HepG2 (cell line): ENCODE results near the gene CTBP1. TPM values are rescaled to one million over a fixed set of nuclear protein-coding genes. Genes with fewer than 3 reads are reported as not detected.

Experiments
- ATAC-seq: fragments of 200-7000 bp; cut with Tn5 transposase; 3 replicates; pipeline ENCODE4 v1.9.1; 2020; ENCODE audit warnings: mild to moderate bottlenecking, moderate library complexity
- BruUV-seq: library from RNA; stranded (reverse); fragments of 400-500 nt; replicated peaks from 2 replicates; lab custom pipeline; 2021; lab: Mats Ljungman, UMichigan
- CTCF ChIA-PET: fragments of 300-600 bp; formaldehyde crosslinking; extraction: SDS; loops from one replicate; lab custom pipeline; 2021; ENCODE audit warnings: low total read pairs, inconsistent platforms, low intra/inter-chr PET ratio; lab: Yijun Ruan, JAX
- POLR2A ChIA-PET: fragments of 350-600 bp; sonication (Branson Sonifier 250); formaldehyde crosslinking; loops from one replicate; lab custom pipeline; 2020; ENCODE audit warnings: antibody characterized with exemption, inconsistent platforms; lab: Yijun Ruan, JAX
- DNase-seq: peaks from one replicate; pipeline ENCODE4 v3.0.0-alpha.2; 2015; ENCODE audit warnings: low spot score
- FAIRE-seq: peaks from 3 replicates; lab custom pipeline; 2011; peaks lifted over from hg19 to GRCh38; lab: Jason Lieb, UNC
- H2AFZ ChIP-seq: one replicate; pipeline ENCODE4 v1.6.1; 2011; ENCODE audit warnings: low read length, inconsistent platforms
- H3K27ac ChIP-seq: fragments of 300-600 bp; 3 replicates; pipeline ENCODE4 v1.8.0; 2011; ENCODE audit warnings: mixed run types, mild to moderate bottlenecking, mixed read lengths, low read length, inconsistent platforms; ENCODE audit not compliant: insufficient read depth; ENCODE audit errors: extremely low read length
- H3K27me3 ChIP-seq, 2 experiments: fragments of 200-600 bp in 1 of 2; 2 replicates in 1 of 2; 3 replicates in 1 of 2; pipeline versions ENCODE4 v1.6.0 to v1.8.0; 2011; ENCODE audit warnings: low read length in 2 of 2, mild to moderate bottlenecking in 2 of 2, moderate library complexity in 2 of 2, inconsistent platforms in 1 of 2; ENCODE audit not compliant: insufficient read depth in 2 of 2, control insufficient read depth in 1 of 2
- H3K36me3 ChIP-seq, 2 experiments: fragments of 200-600 bp in 1 of 2; replicated peaks in 1 of 2; 2 replicates in 1 of 2; 3 replicates in 1 of 2; pipeline versions ENCODE4 v1.5.1 to v1.8.0; 2011; ENCODE audit warnings: low read length in 2 of 2, inconsistent platforms in 1 of 2; ENCODE audit not compliant: insufficient read depth in 2 of 2, control insufficient read depth in 1 of 2
- H3K4me1 ChIP-seq: 2 replicates; pipeline ENCODE4 v1.5.1; 2012; ENCODE audit warnings: low read length, inconsistent platforms; ENCODE audit not compliant: insufficient read depth
- H3K4me2 ChIP-seq: 2 replicates; pipeline ENCODE4 v1.6.0; 2011; ENCODE audit warnings: low read depth, low read length, inconsistent platforms
- H3K4me3 ChIP-seq, 3 experiments: fragments of 200-600 bp in 1 of 3; sonication (generic), shearing (Covaris generic) in 1 of 3; replicated peaks in 1 of 3; 2 replicates each; pipeline ENCODE4 v1.5.1; 2011 to 2016; ENCODE audit warnings: low read length in 3 of 3, inconsistent platforms in 2 of 3, low read depth in 2 of 3, mild to moderate bottlenecking in 2 of 3, control low read depth in 1 of 3, mixed read lengths in 1 of 3; ENCODE audit not compliant: insufficient read depth in 1 of 3
- H3K79me2 ChIP-seq: one replicate; pipeline ENCODE4 v1.6.1; 2011; ENCODE audit warnings: low read length, inconsistent platforms; ENCODE audit not compliant: insufficient read depth
- H3K9ac ChIP-seq: 2 replicates; pipeline ENCODE4 v1.6.0; 2011; ENCODE audit warnings: mild to moderate bottlenecking, low read depth, low read length, inconsistent platforms; ENCODE audit not compliant: insufficient read depth
- H3K9me3 ChIP-seq: 2 replicates; pipeline ENCODE4 v1.5.1; 2012; ENCODE audit warnings: mild to moderate bottlenecking, low read length
- H4K20me1 ChIP-seq: 2 replicates; pipeline ENCODE4 v1.6.0; 2011; ENCODE audit warnings: inconsistent platforms, mild to moderate bottlenecking, low read length, moderate library complexity; ENCODE audit not compliant: insufficient read depth
- AGO2 ChIP-seq: fragments of 200-400 bp; formaldehyde crosslinking; optimal IDR thresholded peaks from 2 replicates; pipeline ENCODE3; 2017; ENCODE audit warnings: mild to moderate bottlenecking, low read depth, low read length, moderate library complexity
- HES4 ChIP-seq: sonication (generic); formaldehyde crosslinking; IDR thresholded peaks from 2 replicates; pipeline ENCODE4 v1.9.0; 2021; ENCODE audit warnings: mild to moderate bottlenecking, missing genetic modification reagents, borderline replicate concordance
- MLLT10 ChIP-seq: sonication (generic); formaldehyde crosslinking; IDR thresholded peaks from 2 replicates; pipeline ENCODE4 v1.4.0; 2020; ENCODE audit warnings: missing genetic modification reagents
- RBM22 ChIP-seq: fragments of 200-400 bp; formaldehyde crosslinking; optimal IDR thresholded peaks from 2 replicates; pipeline ENCODE3; 2017; ENCODE audit warnings: mild to moderate bottlenecking, low read length, moderate library complexity
- ZBTB33 ChIP-seq: sonication (generic); formaldehyde crosslinking; IDR thresholded peaks from 2 replicates; pipeline ENCODE4 v1.4.0; 2020; ENCODE audit warnings: missing genetic modification reagents
- ZNF652 ChIP-seq: IDR thresholded peaks from 2 replicates; pipeline ENCODE4 v1.6.1; 2016; ENCODE audit warnings: low read depth, borderline replicate concordance
- WGBS: methylation state at CpG from one replicate; pipeline ENCODE4 v1.1.6; 2017; ENCODE audit warnings: low lambda C conversion rate; 5-methylcytosine and 5-hydroxymethylcytosine counted together
- in situ Hi-C: cut with HindIII; loops from 2 replicates; pipeline ENCODE4 v1.10.0; 2017; ENCODE audit warnings: low pct_unique_long_range_greater_than_20kb; ENCODE audit not compliant: extremely low pct_ligation_motif_present
- intact Hi-C: fragments of 100-400 bp; cut with micrococcal nuclease; formaldehyde crosslinking; loops from one replicate; pipeline ENCODE4 v1.10.0; 2022; ENCODE audit not compliant: unreplicated experiment
- polyA plus RNA-seq, 8 experiments: library from polyadenylated mRNA; depleted of rRNA in 3 of 8; stranded (reverse) in 7 of 8; unstranded in 1 of 8; fragments of >200 nt; fragmentation: Illumina TruSeq in 4 of 8; extraction: Trizol in 4 of 8; gene quantifications; 2 replicates each; pipeline versions ENCODE4 v1.2.1 to v1.2.3, GENCODE V29; 2011 to 2016; ENCODE audit warnings: low read depth in 4 of 8, missing spikeins in 1 of 8, mixed read lengths in 1 of 8; ENCODE audit not compliant: insufficient read depth in 1 of 8
- total RNA-seq, 5 experiments: library from RNA; depleted of rRNA; stranded (reverse); fragments of >200 nt; fragmentation: Illumina TruSeq; extraction: Trizol; gene quantifications; 2 replicates each; pipeline ENCODE4 v1.2.3, GENCODE V29; 2016; ENCODE audit warnings: low read depth in 1 of 5

Gene CTBP1
- total and polyA plus RNA-seq, 2 of the 13 experiments (the other 11 are each of a cell fraction or from before 2014, with no cell fraction given): 78.5 to 112 TPM

- Histone ChIP-seq H3K4me2 (no peak overlapping the region), H3K4me3 (no peak overlapping the region), H3K4me1 (peaks cover 25% of the 10 kb centered on the region), H4K20me1 (no peaks in the 10 kb centered on the region), H3K27me3 (no peaks in the 10 kb centered on the region), H3K36me3 (peaks cover 1 to 15% of the 10 kb centered on the region in 2 experiments), H3K79me2 (no peaks in the 10 kb centered on the region), H3K27ac (no peak overlapping the region), H2AFZ (no peak overlapping the region), H3K9me3 (no peaks in the 10 kb centered on the region), H3K9ac (no peak overlapping the region)
- ChIA-PET CTCF (no interaction called here), POLR2A (interaction anchor here (1.0 kb wide), 1 partner anchor 37 kb away, joined by 3 read pairs; the partner anchor contains the start of gene SPON2)
- DNase-seq (no peak), ATAC-seq (no peak), FAIRE-seq (no peak)
- no TSS peak for BruUV-seq
- in situ Hi-C loops: loop anchor here (5.0 kb wide), 1 partner anchor 38 kb away; the partner anchor contains the start of gene SPON2
- intact Hi-C loops: no loop called here
- 81% methylated on average over 6 of the region's 11 CpGs for whole genome bisulfite sequencing
- TF ChIP-seq AGO2 (peak; percentile 36), ZNF652 (CRISPR knock-in tag) (no peak), HES4 (CRISPR knock-in tag) (no peak), RBM22 (no peak)
Measured at GRCh38 chr4:1209821-1210220, 39.1 kb downstream of the CTBP1 start.

GRCh38 chr4:1208970-1209704, 39.8 kb downstream of the CTBP1 start:
- H3K27ac ChIP-seq: no peak overlapping the region
- no peak for FAIRE-seq
- in situ Hi-C loops: loop anchor here (5.0 kb wide), 1 partner anchor 37 kb away; the partner anchor contains the start of gene SPON2

More at GRCh38 chr4:1208970-1209704, 39.8 kb downstream of the CTBP1 start:
- H3K4me1 ChIP-seq: peaks cover 32% of the 10 kb centered on the region
- H4K20me1 ChIP-seq: no peaks in the 10 kb centered on the region
- H3K9me3 ChIP-seq: no peaks in the 10 kb centered on the region
- H3K4me2 ChIP-seq: no peak overlapping the region
- TF ChIP-seq ZBTB33 (CRISPR knock-in tag) (peak; percentile 96), MLLT10 (CRISPR knock-in tag) (no peak)
- intact Hi-C loops: no loop called here
- ChIA-PET POLR2A (interaction anchor here (1.0 kb wide), 1 partner anchor 36 kb away, joined by 3 read pairs; the partner anchor contains the start of gene SPON2), CTCF (no interaction called here)
- H3K36me3 ChIP-seq: peaks cover 1 to 13% of the 10 kb centered on the region in 2 experiments; a peak in 4 of 5 replicates
- 93% methylated on average over 31 of the region's 31 CpGs for WGBS
- H3K27me3 ChIP-seq: no peaks in the 10 kb centered on the region
- ATAC-seq: no peak
- BruUV-seq: no TSS peak
- no peak overlapping the region for H3K9ac ChIP-seq
- H2AFZ ChIP-seq: no peak overlapping the region
- no peak overlapping the region for H3K4me3 ChIP-seq
- H3K79me2 ChIP-seq: peaks cover 2% of the 10 kb centered on the region
- DNase-seq: no peak
